Endothelial cell of umbilical vein (primary cell): ENCODE results near the gene IGF2BP1. TPM values are rescaled to one million over a fixed set of nuclear protein-coding genes. Genes with fewer than 3 reads are reported as not detected.

Experiments used
- BruUV-seq: library from RNA; stranded (reverse); fragments of 400-500 nt; replicated peaks from 2 replicates; lab custom pipeline; 2021; lab: Mats Ljungman, UMichigan
- CTCF ChIA-PET: fragments of 300-600, 350-600 bp; sonication (Branson Sonifier 250); formaldehyde crosslinking; loops from one replicate; lab custom pipeline; 2021; ENCODE audit warnings: antibody characterized with exemption, inconsistent platforms; lab: Charles Lee
- POLR2A ChIA-PET: fragments of 300-600, 350-600 bp; sonication (Branson Sonifier 250); formaldehyde crosslinking; loops from one replicate; lab custom pipeline; 2021; ENCODE audit warnings: antibody characterized with exemption, inconsistent platforms; lab: Charles Lee
- DNase-seq: peaks from one replicate; pipeline ENCODE4 v3.0.0-alpha.2; 2011; ENCODE audit warnings: low read depth, low spot score
- FAIRE-seq: peaks from 2 replicates; lab custom pipeline; 2011; peaks lifted over from hg19 to GRCh38; lab: Jason Lieb, UNC
- H2AFZ ChIP-seq: 2 replicates; pipeline ENCODE4 v1.6.0; 2012; ENCODE audit warnings: low read depth, low read length, control low read depth, inconsistent platforms
- H3K27ac ChIP-seq: 2 replicates; pipeline ENCODE4 v1.5.1; 2011; ENCODE audit warnings: low read depth, mild to moderate bottlenecking, control low read depth, low read length, moderate library complexity; ENCODE audit not compliant: insufficient read depth
- H3K27me3 ChIP-seq, 2 experiments: 2 replicates each; pipeline versions ENCODE4 v1.6.0 to v1.6.1; 2011; ENCODE audit warnings: low read length in 2 of 2, mixed read lengths in 1 of 2; ENCODE audit not compliant: control insufficient read depth in 2 of 2, insufficient read depth in 2 of 2
- H3K36me3 ChIP-seq, 2 experiments: 2 replicates in 1 of 2; 3 replicates in 1 of 2; pipeline ENCODE4 v1.5.1; 2011; ENCODE audit warnings: low read length in 2 of 2, mild to moderate bottlenecking in 1 of 2, moderate library complexity in 1 of 2; ENCODE audit not compliant: control insufficient read depth in 2 of 2, insufficient read depth in 2 of 2; ENCODE audit errors: extremely low read depth in 1 of 2
- H3K4me1 ChIP-seq: 3 replicates; pipeline ENCODE4 v1.5.1; 2011; ENCODE audit warnings: mild to moderate bottlenecking, low read length; ENCODE audit not compliant: control insufficient read depth, insufficient read depth; ENCODE audit errors: extremely low read depth
- H3K4me2 ChIP-seq: 2 replicates; pipeline ENCODE4 v1.6.1; 2011; ENCODE audit warnings: low read length, control low read depth, mixed read lengths; ENCODE audit not compliant: insufficient read depth
- H3K4me3 ChIP-seq, 3 experiments: fragments of 200-600 bp in 1 of 3; sonication (generic), shearing (Covaris generic) in 1 of 3; replicated peaks in 1 of 3; 2 replicates each; pipeline ENCODE4 v1.5.1; 2011 to 2016; ENCODE audit warnings: control low read depth in 3 of 3, low read length in 3 of 3, mild to moderate bottlenecking in 2 of 3, inconsistent platforms in 1 of 3, low read depth in 1 of 3, moderate library complexity in 1 of 3; ENCODE audit not compliant: insufficient read depth in 1 of 3
- H3K79me2 ChIP-seq: 2 replicates; pipeline ENCODE4 v1.6.0; 2012; ENCODE audit warnings: low read length, inconsistent platforms; ENCODE audit not compliant: control insufficient read depth, insufficient read depth
- H3K9ac ChIP-seq: replicated peaks from 2 replicates; pipeline ENCODE3; 2011; ENCODE audit warnings: low read length, control low read depth; ENCODE audit not compliant: insufficient read depth; ENCODE audit errors: extremely low read depth
- H3K9me1 ChIP-seq: replicated peaks from 3 replicates; pipeline ENCODE4 v1.6.0; 2011; ENCODE audit warnings: mild to moderate bottlenecking, low read length; ENCODE audit not compliant: control insufficient read depth, insufficient read depth; ENCODE audit errors: extremely low read depth
- H3K9me3 ChIP-seq: replicated peaks from 2 replicates; pipeline ENCODE4 v1.5.1; 2012; ENCODE audit warnings: low read length, inconsistent platforms; ENCODE audit not compliant: control insufficient read depth, insufficient read depth
- H4K20me1 ChIP-seq: replicated peaks from 2 replicates; pipeline ENCODE3; 2011; ENCODE audit warnings: mild to moderate bottlenecking, low read length; ENCODE audit not compliant: control insufficient read depth, insufficient read depth; ENCODE audit errors: extremely low read depth
- EZH2 ChIP-seq: IDR thresholded peaks from 2 replicates; pipeline ENCODE4 v1.6.1; 2012; ENCODE audit warnings: borderline replicate concordance, low read depth, mild to moderate bottlenecking, moderate library complexity, low read length, inconsistent platforms; ENCODE audit not compliant: severe bottlenecking
- FOS ChIP-seq: IDR thresholded peaks from 2 replicates; pipeline ENCODE4 v1.6.1; 2011; ENCODE audit warnings: mild to moderate bottlenecking, low read length, moderate library complexity, borderline replicate concordance; ENCODE audit not compliant: insufficient read depth
- GATA2 ChIP-seq: IDR thresholded peaks from 2 replicates; pipeline ENCODE4 v1.7.0; 2011; ENCODE audit warnings: low read depth, mild to moderate bottlenecking, moderate library complexity, mixed read lengths, low read length; ENCODE audit not compliant: insufficient read length, insufficient read depth
- JUN ChIP-seq: IDR thresholded peaks from 2 replicates; pipeline ENCODE4 v1.6.1; 2011; ENCODE audit warnings: borderline replicate concordance, low read depth; ENCODE audit not compliant: insufficient read length, insufficient read depth
- MYC ChIP-seq: IDR thresholded peaks from one replicate; pipeline ENCODE4 v1.6.1; 2011; ENCODE audit warnings: mild to moderate bottlenecking, low read depth, low read length
- POLR2A ChIP-seq: IDR thresholded peaks from 2 replicates; pipeline ENCODE4 v1.6.1; 2012; ENCODE audit warnings: low read depth, mild to moderate bottlenecking, control low read depth, low read length
- POLR2AphosphoS5 ChIP-seq: IDR thresholded peaks from 2 replicates; pipeline ENCODE4 v1.6.1; 2012; ENCODE audit warnings: low read depth, mild to moderate bottlenecking, control low read depth, low read length, moderate library complexity; ENCODE audit not compliant: insufficient read depth
- dilution Hi-C: fragments of 300-500 bp; cut with MboI; formaldehyde crosslinking; loops from one replicate; pipeline ENCODE4 v1.15.0; 2019; ENCODE audit warnings: low sequenced_read_pairs; ENCODE audit not compliant: extremely low pct_ligation_motif_present
- intact Hi-C: fragments of 100-400 bp; cut with micrococcal nuclease; formaldehyde crosslinking; loops from one replicate; pipeline ENCODE4 v1.10.0; 2022
- polyA plus RNA-seq, 4 experiments: library from polyadenylated mRNA; depleted of rRNA in 3 of 4; stranded (reverse) in 3 of 4; unstranded in 1 of 4; fragments of >200 nt; gene quantifications; 2 replicates each; pipeline versions ENCODE4 v1.2.1 to v1.2.3, GENCODE V29; 2011 to 2012; ENCODE audit warnings: missing spikeins in 1 of 4
- total RNA-seq: library from RNA; stranded (reverse); gene quantifications from 2 replicates; pipeline ENCODE4 v1.2.3, GENCODE V29; 2021
- TF ChIP-seq, protein P1 (sequence below): IDR thresholded peaks from 2 replicates; pipeline ENCODE4 v1.6.1; 2011; ENCODE audit not compliant: insufficient read depth, insufficient read length
- TF ChIP-seq, protein P2 (sequence below), 2 donors: IDR thresholded peaks; 1 replicate in 1 of 2; 2 replicates in 1 of 2; pipeline ENCODE4 v1.5.1; 2011; ENCODE audit warnings: low read length in 2 of 2, mild to moderate bottlenecking in 2 of 2, moderate library complexity in 2 of 2, control low read depth in 1 of 2, inconsistent platforms in 1 of 2, low read depth in 1 of 2; ENCODE audit not compliant: insufficient read depth in 1 of 2; ENCODE audit errors: extremely low read depth in 1 of 2

The IGF2BP1 gene
- total and polyA plus RNA-seq, 2 donors (not counting 3 experiments of a cell fraction or from before 2014, with no cell fraction given): 9.5 to 99.5 TPM

DNA sequence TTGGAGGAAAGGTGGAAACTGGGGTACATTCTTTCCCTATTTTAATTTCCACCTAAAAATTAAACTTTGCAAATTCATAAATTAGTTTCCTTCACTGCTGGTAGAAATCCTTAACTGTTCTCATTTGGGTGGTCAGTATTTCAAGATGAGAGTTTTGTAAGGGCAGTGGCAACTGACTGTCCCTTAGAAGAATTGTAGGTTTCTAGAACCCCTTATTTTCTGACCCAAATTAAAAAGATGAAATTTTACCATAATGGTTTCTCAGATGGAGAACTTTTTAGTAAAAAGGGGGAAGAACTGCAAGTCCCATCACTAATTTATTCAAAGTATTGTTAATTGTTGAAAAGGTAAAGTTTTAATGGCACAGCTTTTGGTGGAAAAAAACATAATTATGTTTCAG lies 5.6 kb downstream of the IGF2BP1 start:
- Histone ChIP-seq H3K27me3 (no peaks in the 10 kb centered on the region), H2AFZ (no peak overlapping the region), H3K9ac (no peak overlapping the region), H3K4me3 (peak overlapping the region in 1 of 3 experiments; percentile 76), H3K27ac (no peak overlapping the region), H3K9me3 (no peaks in the 10 kb centered on the region), H3K9me1 (no peaks in the 10 kb centered on the region), H3K79me2 (peaks cover 99% of the 10 kb centered on the region), H3K36me3 (peaks cover 0 to 8% of the 10 kb centered on the region in 2 experiments), H3K4me2 (peak overlapping the region; percentile 98), H3K4me1 (peaks cover 44% of the 10 kb centered on the region), H4K20me1 (no peaks in the 10 kb centered on the region)
- intact Hi-C loops: no loop called here
- dilution Hi-C loops: no loop called here
- no TSS peak for BruUV-seq
- no peak for DNase-seq
- FAIRE-seq: no peak
- ChIA-PET POLR2A (no interaction called here), CTCF (interaction anchor here (0.7 to 5.1 kb wide), 11 partner anchors 10 to 50 kb away, joined by 3 to 38 read pairs (median 4); no protein-coding TSS in a partner anchor)
- TF ChIP-seq POLR2AphosphoS5: no peak
- no peak for TF ChIP-seq MYC
- no peak for TF ChIP-seq EZH2
- TF ChIP-seq GATA2: no peak
- TF ChIP-seq, protein P1, sequence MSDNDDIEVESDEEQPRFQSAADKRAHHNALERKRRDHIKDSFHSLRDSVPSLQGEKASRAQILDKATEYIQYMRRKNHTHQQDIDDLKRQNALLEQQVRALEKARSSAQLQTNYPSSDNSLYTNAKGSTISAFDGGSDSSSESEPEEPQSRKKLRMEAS: no peak
- no peak for TF ChIP-seq POLR2A
- TF ChIP-seq FOS: no peak
- TF ChIP-seq JUN: no peak
- TF ChIP-seq, protein P2, sequence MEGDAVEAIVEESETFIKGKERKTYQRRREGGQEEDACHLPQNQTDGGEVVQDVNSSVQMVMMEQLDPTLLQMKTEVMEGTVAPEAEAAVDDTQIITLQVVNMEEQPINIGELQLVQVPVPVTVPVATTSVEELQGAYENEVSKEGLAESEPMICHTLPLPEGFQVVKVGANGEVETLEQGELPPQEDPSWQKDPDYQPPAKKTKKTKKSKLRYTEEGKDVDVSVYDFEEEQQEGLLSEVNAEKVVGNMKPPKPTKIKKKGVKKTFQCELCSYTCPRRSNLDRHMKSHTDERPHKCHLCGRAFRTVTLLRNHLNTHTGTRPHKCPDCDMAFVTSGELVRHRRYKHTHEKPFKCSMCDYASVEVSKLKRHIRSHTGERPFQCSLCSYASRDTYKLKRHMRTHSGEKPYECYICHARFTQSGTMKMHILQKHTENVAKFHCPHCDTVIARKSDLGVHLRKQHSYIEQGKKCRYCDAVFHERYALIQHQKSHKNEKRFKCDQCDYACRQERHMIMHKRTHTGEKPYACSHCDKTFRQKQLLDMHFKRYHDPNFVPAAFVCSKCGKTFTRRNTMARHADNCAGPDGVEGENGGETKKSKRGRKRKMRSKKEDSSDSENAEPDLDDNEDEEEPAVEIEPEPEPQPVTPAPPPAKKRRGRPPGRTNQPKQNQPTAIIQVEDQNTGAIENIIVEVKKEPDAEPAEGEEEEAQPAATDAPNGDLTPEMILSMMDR (IDR thresholded peaks at IDR 0.05; ENCODE audit: extremely low read depth in 1 of 2, insufficient read depth in 1 of 2, low read depth in 1 of 2, low read length in 2 of 2): no peak
